Neural cell (in vitro differentiated cells): ENCODE data around the gene IL17RC. TPM values are rescaled to one million over a fixed set of nuclear protein-coding genes. Genes with fewer than 3 reads are reported as not detected.
A peak's percentile ranks its signal among the peaks of the same experiment; 100 is the strongest.

Experiments
- H2AFZ ChIP-seq: fragments of 200-600, 300-800 bp; sonication (generic), shearing (Covaris generic); 2 replicates; pipeline ENCODE4 v1.6.0; 2014; ENCODE audit warnings: low read depth, mild to moderate bottlenecking, antibody characterized with exemption, low read length, moderate library complexity
- H3F3A ChIP-seq: fragments of 200-600 bp; shearing (Covaris generic); 2 replicates; pipeline ENCODE4 v1.6.1; 2016; ENCODE audit warnings: mild to moderate bottlenecking, moderate library complexity, mixed read lengths, antibody characterized with exemption, low read length; ENCODE audit not compliant: insufficient read depth, poor library complexity, severe bottlenecking
- H3K27ac ChIP-seq: fragments of 200-600, 300-800 bp; sonication (generic), shearing (Covaris generic); 2 replicates; pipeline ENCODE4 v1.5.1; 2014; ENCODE audit warnings: mild to moderate bottlenecking, low read length, moderate library complexity
- H3K27me3 ChIP-seq: fragments of 300-800, 200-600 bp; sonication (generic), shearing (Covaris generic); 2 replicates; pipeline ENCODE4 v1.6.0; 2014; ENCODE audit warnings: mild to moderate bottlenecking, low read depth, low read length, moderate library complexity; ENCODE audit not compliant: insufficient read depth
- H3K36me3 ChIP-seq: fragments of 300-800, 200-600 bp; sonication (generic), shearing (Covaris generic); 2 replicates; pipeline ENCODE4 v1.5.1; 2014; ENCODE audit warnings: mild to moderate bottlenecking, antibody characterized with exemption, low read length, moderate library complexity; ENCODE audit not compliant: insufficient read depth
- H3K4me2 ChIP-seq: fragments of 300-800, 200-600 bp; sonication (generic), shearing (Covaris generic); 2 replicates; pipeline ENCODE4 v1.6.0; 2014; ENCODE audit warnings: mild to moderate bottlenecking, low read length
- H3K4me3 ChIP-seq: fragments of 300-800, 200-600 bp; sonication (generic), shearing (Covaris generic); 2 replicates; pipeline ENCODE4 v1.5.1; 2014; ENCODE audit warnings: mild to moderate bottlenecking, low read length, moderate library complexity
- H3K79me2 ChIP-seq: fragments of 200-600 bp; shearing (Covaris generic); replicated peaks from 2 replicates; pipeline ENCODE4 v1.6.0; 2014; ENCODE audit warnings: mild to moderate bottlenecking, low read length, moderate library complexity; ENCODE audit not compliant: insufficient read depth
- H3K9ac ChIP-seq: fragments of 300-800, 200-600 bp; sonication (generic), shearing (Covaris generic); 2 replicates; pipeline ENCODE4 v1.6.1; 2016; ENCODE audit warnings: mild to moderate bottlenecking, low read length, mixed read lengths
- H3K9me2 ChIP-seq: fragments of 200-600 bp; shearing (Covaris generic); 2 replicates; pipeline ENCODE4 v1.6.1; 2016; ENCODE audit warnings: mild to moderate bottlenecking, low read length, mixed read lengths; ENCODE audit not compliant: insufficient read depth
- H3K9me3 ChIP-seq: fragments of 200-600, 300-800 bp; sonication (generic), shearing (Covaris generic); 2 replicates; pipeline ENCODE4 v1.6.1; 2016; ENCODE audit warnings: mild to moderate bottlenecking, mixed run types, low read length, moderate library complexity, mixed read lengths
- H4K20me1 ChIP-seq: fragments of 200-600 bp; shearing (Covaris generic); 2 replicates; pipeline ENCODE4 v1.6.1; 2016; ENCODE audit warnings: mild to moderate bottlenecking, mixed run types; ENCODE audit not compliant: insufficient read depth
- EP300 ChIP-seq: fragments of 450-650 bp; conservative IDR thresholded peaks from 2 replicates; pipeline ENCODE4 v1.6.1; 2014; ENCODE audit warnings: antibody characterized with exemption, mild to moderate bottlenecking, moderate library complexity; ENCODE audit not compliant: poor library complexity, severe bottlenecking
- EZH2 ChIP-seq: fragments of 200-600, 300-800 bp; shearing (Covaris generic), sonication (generic); IDR thresholded peaks from 2 replicates; pipeline ENCODE4 v1.6.1; 2014; ENCODE audit warnings: antibody characterized with exemption, low read length, borderline replicate concordance, mild to moderate bottlenecking; ENCODE audit not compliant: insufficient read depth, poor library complexity, severe bottlenecking
- MXI1 ChIP-seq: fragments of 450-650 bp; conservative IDR thresholded peaks from 2 replicates; pipeline ENCODE4 v1.6.1; 2014; ENCODE audit warnings: antibody characterized with exemption, mild to moderate bottlenecking; ENCODE audit not compliant: poor library complexity, severe bottlenecking
- POLR2AphosphoS5 ChIP-seq: IDR thresholded peaks from 2 replicates; pipeline ENCODE4 v1.6.1; 2012
- RAD21 ChIP-seq: fragments of 450-650 bp; conservative IDR thresholded peaks from 2 replicates; pipeline ENCODE4 v1.6.1; 2014; ENCODE audit warnings: antibody characterized with exemption, mild to moderate bottlenecking, moderate library complexity
- SMC3 ChIP-seq: fragments of 450-650 bp; conservative IDR thresholded peaks from 2 replicates; pipeline ENCODE4 v1.6.1; 2014; ENCODE audit warnings: antibody characterized with exemption, mild to moderate bottlenecking, moderate library complexity; ENCODE audit not compliant: poor library complexity
- TAF1 ChIP-seq: IDR thresholded peaks from 2 replicates; pipeline ENCODE4 v1.6.1; 2012; ENCODE audit warnings: low read depth
- polyA plus RNA-seq: library from polyadenylated mRNA; depleted of rRNA; stranded (reverse); fragments of >200 nt; gene quantifications from 2 replicates; pipeline ENCODE4 v1.2.3, GENCODE V29; 2014
- TF ChIP-seq, protein P1 (sequence below): IDR thresholded peaks from 2 replicates; pipeline ENCODE4 v1.6.1; 2012; ENCODE audit warnings: borderline replicate concordance
- TF ChIP-seq, protein P2 (sequence below): fragments of 450-650 bp; IDR thresholded peaks from 2 replicates; pipeline ENCODE4 v1.5.1; 2014; ENCODE audit warnings: antibody characterized with exemption, mild to moderate bottlenecking, moderate library complexity; ENCODE audit not compliant: poor library complexity, severe bottlenecking

Gene IL17RC
- polyA plus RNA-seq, 1 donor from 2014 or later, result not detected

DNA sequence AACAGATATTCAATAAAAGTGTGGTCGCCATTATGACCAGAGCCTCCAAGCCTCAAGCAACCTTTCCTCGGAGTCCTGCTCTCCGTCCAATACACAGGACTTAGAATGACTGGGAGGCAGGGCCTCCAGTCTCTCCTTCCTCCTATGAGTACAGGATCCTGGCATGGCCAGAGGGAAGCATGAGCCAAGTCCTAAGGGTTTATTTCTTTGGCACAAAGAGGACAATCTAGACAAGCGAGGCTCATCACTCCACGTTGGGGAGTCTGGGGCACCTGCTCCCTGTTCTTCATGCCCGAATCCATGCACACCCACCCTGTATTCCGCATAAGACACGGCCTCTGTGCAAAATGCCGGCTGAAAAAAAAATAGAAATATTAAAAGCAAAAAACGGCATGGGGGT lies 28.5 kb downstream of the IL17RC start:
- H4K20me1 ChIP-seq, result no peaks in the 10 kb centered on the region
- H3K9ac ChIP-seq, result no peak overlapping the region
- no peak overlapping the region for H3K27ac ChIP-seq
- no peak overlapping the region for H3K4me2 ChIP-seq
- TF ChIP-seq, protein P1, sequence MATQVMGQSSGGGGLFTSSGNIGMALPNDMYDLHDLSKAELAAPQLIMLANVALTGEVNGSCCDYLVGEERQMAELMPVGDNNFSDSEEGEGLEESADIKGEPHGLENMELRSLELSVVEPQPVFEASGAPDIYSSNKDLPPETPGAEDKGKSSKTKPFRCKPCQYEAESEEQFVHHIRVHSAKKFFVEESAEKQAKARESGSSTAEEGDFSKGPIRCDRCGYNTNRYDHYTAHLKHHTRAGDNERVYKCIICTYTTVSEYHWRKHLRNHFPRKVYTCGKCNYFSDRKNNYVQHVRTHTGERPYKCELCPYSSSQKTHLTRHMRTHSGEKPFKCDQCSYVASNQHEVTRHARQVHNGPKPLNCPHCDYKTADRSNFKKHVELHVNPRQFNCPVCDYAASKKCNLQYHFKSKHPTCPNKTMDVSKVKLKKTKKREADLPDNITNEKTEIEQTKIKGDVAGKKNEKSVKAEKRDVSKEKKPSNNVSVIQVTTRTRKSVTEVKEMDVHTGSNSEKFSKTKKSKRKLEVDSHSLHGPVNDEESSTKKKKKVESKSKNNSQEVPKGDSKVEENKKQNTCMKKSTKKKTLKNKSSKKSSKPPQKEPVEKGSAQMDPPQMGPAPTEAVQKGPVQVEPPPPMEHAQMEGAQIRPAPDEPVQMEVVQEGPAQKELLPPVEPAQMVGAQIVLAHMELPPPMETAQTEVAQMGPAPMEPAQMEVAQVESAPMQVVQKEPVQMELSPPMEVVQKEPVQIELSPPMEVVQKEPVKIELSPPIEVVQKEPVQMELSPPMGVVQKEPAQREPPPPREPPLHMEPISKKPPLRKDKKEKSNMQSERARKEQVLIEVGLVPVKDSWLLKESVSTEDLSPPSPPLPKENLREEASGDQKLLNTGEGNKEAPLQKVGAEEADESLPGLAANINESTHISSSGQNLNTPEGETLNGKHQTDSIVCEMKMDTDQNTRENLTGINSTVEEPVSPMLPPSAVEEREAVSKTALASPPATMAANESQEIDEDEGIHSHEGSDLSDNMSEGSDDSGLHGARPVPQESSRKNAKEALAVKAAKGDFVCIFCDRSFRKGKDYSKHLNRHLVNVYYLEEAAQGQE, result no peak
- no peak for TF ChIP-seq POLR2AphosphoS5
- no peak for TF ChIP-seq SMC3
- no peak for TF ChIP-seq EZH2
- TF ChIP-seq MXI1, result no peak
- TF ChIP-seq RAD21, result no peak
- TF ChIP-seq, protein P2, sequence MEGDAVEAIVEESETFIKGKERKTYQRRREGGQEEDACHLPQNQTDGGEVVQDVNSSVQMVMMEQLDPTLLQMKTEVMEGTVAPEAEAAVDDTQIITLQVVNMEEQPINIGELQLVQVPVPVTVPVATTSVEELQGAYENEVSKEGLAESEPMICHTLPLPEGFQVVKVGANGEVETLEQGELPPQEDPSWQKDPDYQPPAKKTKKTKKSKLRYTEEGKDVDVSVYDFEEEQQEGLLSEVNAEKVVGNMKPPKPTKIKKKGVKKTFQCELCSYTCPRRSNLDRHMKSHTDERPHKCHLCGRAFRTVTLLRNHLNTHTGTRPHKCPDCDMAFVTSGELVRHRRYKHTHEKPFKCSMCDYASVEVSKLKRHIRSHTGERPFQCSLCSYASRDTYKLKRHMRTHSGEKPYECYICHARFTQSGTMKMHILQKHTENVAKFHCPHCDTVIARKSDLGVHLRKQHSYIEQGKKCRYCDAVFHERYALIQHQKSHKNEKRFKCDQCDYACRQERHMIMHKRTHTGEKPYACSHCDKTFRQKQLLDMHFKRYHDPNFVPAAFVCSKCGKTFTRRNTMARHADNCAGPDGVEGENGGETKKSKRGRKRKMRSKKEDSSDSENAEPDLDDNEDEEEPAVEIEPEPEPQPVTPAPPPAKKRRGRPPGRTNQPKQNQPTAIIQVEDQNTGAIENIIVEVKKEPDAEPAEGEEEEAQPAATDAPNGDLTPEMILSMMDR, result no peak
- TF ChIP-seq TAF1, result no peak
- TF ChIP-seq EP300, result no peak
- no peaks in the 10 kb centered on the region for H3K27me3 ChIP-seq
- H3K79me2 ChIP-seq, result no peaks in the 10 kb centered on the region
- no peaks in the 10 kb centered on the region for H3K36me3 ChIP-seq
- H2AFZ ChIP-seq, result no peak overlapping the region
- no peak overlapping the region for H3K4me3 ChIP-seq
- H3F3A ChIP-seq, result no peaks in the 10 kb centered on the region
- H3K9me2 ChIP-seq, result no peaks in the 10 kb centered on the region
- H3K9me3 ChIP-seq, result no peaks in the 10 kb centered on the region

DNA sequence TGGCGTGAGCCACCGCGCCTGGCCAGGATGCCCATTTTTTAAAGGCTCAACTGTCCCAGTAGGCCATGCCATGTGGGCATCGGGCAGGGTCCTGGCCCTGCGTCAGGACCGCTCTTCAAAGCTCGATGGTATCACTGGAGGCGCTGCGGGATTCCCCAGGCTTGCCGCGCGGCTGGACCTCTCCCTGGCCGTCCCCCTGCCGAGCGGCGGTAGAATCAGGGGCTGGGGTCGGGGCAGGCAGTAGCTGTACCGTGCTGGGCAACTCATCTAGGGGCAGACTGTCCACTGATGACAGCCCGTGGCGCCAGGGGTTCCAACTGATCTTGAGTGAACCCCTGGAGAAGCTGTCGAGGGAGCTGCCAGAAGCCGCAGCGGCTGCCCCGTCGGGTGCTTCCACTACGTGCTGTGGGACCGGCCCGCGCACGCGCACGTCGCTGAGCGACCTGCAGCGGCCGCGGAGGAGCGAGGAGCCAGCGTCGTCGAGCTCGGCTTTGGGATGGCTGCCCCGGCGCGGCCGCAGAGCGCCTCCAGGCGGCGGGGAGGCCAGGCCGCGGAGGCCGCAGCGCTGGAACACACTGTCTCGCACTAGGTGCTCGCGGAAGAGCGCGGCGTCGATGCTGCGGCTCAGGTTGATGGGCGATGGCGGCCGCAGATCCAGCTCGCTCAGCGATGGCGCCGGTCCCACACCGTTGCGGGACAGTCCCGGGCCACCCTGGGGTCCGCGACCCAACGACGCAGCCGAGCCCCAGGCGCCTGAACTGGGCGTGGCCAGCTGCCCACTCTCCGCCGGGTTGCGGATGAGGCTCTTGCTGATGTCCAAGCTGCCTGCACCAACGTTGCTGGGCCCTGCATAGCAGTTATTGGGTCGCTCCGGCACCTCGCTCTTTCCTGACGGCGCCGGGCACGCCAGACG lies 29.5 kb downstream of the IL17RC start:
- H3F3A ChIP-seq, result no peaks in the 10 kb centered on the region
- no peaks in the 10 kb centered on the region for H3K9me3 ChIP-seq
- TF ChIP-seq POLR2AphosphoS5 (no peak), SMC3 (no peak), MXI1 (no peak), EP300 (no peak), EZH2 (no peak), RAD21 (peak; percentile 47), TAF1 (no peak)
- TF ChIP-seq, protein P2, result peak; percentile 61
- no peaks in the 10 kb centered on the region for H3K79me2 ChIP-seq
- no peaks in the 10 kb centered on the region for H3K36me3 ChIP-seq
- no peak overlapping the region for H2AFZ ChIP-seq
- no peaks in the 10 kb centered on the region for H3K9me2 ChIP-seq
- H3K4me2 ChIP-seq, result no peak overlapping the region
- H3K27me3 ChIP-seq, result no peaks in the 10 kb centered on the region
- H4K20me1 ChIP-seq, result no peaks in the 10 kb centered on the region
- H3K4me3 ChIP-seq, result peak overlapping the region; percentile 52
- no peak overlapping the region for H3K27ac ChIP-seq
- no peak overlapping the region for H3K9ac ChIP-seq
